ENCODE measurements around the gene BTBD8.
"Not testable (repeated sequence)": the region's sequence is repeated elsewhere in the genome, so short reads cannot be mapped to it uniquely, and the experiment has no call there.

The BTBD8 gene

GRCh38 chr1:92080128-92080985 lies at the start of gene BTBD8:
Gene BTBD8 (plus strand): TSS chr1:92080345. CDS start chr1:92080572, 227 bp downstream.
- DNase-seq, result peak; percentile 65 to 89 (median 80)

GRCh38 chr1:92030656-92031107 lies 49.5 kb upstream of the BTBD8 start:
- peak in 1 of 6 experiments; percentile 16 for DNase-seq

- no peak for DNase-seq
Observed at GRCh38 chr1:92031281-92032110, 48.6 kb upstream of the BTBD8 start.

GRCh38 chr1:92037400-92037799 lies 42.7 kb upstream of the BTBD8 start:
- DNase-seq, result no peak

GRCh38 chr1:92038695-92039346 lies 41.3 kb upstream of the BTBD8 start:
- DNase-seq, result no peak

GRCh38 chr1:92040971-92041370 lies 39.2 kb upstream of the BTBD8 start:
- no peak for DNase-seq

- no peak for DNase-seq
Observed at GRCh38 chr1:92043621-92044020, 36.5 kb upstream of the BTBD8 start.

GRCh38 chr1:92045766-92046495 lies 34.2 kb upstream of the BTBD8 start:
- DNase-seq, result no peak

- DNase-seq, result no peak
Observed at GRCh38 chr1:92051948-92052347, 28.2 kb upstream of the BTBD8 start.

GRCh38 chr1:92065042-92065441 lies 15.1 kb upstream of the BTBD8 start:
- DNase-seq, result no peak

GRCh38 chr1:92066321-92066720 lies 13.8 kb upstream of the BTBD8 start:
- no peak for DNase-seq

GRCh38 chr1:92070892-92071291 lies 9.3 kb upstream of the BTBD8 start:
- DNase-seq, result no peak

- DNase-seq, result not testable (repeated sequence)
Observed at GRCh38 chr1:92074446-92074845, 5.7 kb upstream of the BTBD8 start.

GRCh38 chr1:92075311-92075710 lies 4.8 kb upstream of the BTBD8 start, which contains the start of gene SETSIP:
Gene SETSIP (minus strand): TSS chr1:92075411. CDS start chr1:92075411, 0 bp downstream.
- no peak for DNase-seq

GRCh38 chr1:92076363-92076762 lies 3.8 kb upstream of the BTBD8 start:
- DNase-seq, result no peak

- not testable (repeated sequence) for DNase-seq
Observed at GRCh38 chr1:92078077-92078476, 2.1 kb upstream of the BTBD8 start.

- no peak for DNase-seq
Observed at GRCh38 chr1:92079441-92079840, 704 bp upstream of the BTBD8 start.

- DNase-seq, result no peak
Observed at GRCh38 chr1:92081031-92081430, 886 bp downstream of the BTBD8 start.

- no peak for DNase-seq
Observed at GRCh38 chr1:92084651-92085050, 4.5 kb downstream of the BTBD8 start.

GRCh38 chr1:92085727-92086126 lies 5.6 kb downstream of the BTBD8 start:
- DNase-seq, result no peak

GRCh38 chr1:92087542-92087941 lies 7.4 kb downstream of the BTBD8 start:
- no peak for DNase-seq

- no peak for DNase-seq
Observed at GRCh38 chr1:92091625-92092024, 11.5 kb downstream of the BTBD8 start.
